ENCODE data around the gene WASHC2A.
"Not testable (repeated sequence)": the region's sequence is repeated elsewhere in the genome, so short reads cannot be mapped to it uniquely, and the experiment has no call there.

DNA sequence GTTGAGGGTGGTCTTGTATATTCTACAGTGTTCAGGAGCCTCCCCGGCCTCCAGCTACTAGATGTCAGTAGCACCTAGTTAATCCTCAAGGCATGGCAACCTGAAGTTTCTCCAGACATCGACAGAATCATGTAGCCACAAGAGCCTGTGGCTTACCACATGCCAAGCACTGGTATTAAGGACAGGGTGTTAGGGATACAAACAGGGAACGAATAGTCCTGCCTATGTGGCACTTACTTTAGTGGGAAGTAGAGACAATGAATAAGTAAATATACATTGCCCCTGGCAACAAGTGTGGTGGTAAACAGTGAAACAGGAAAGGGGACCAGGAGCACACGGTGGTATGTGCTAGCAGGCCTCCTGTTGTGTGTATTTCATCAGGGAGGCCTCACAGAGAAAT, 32.4 kb upstream of the WASHC2A start:
- TF ChIP-seq, protein P1, sequence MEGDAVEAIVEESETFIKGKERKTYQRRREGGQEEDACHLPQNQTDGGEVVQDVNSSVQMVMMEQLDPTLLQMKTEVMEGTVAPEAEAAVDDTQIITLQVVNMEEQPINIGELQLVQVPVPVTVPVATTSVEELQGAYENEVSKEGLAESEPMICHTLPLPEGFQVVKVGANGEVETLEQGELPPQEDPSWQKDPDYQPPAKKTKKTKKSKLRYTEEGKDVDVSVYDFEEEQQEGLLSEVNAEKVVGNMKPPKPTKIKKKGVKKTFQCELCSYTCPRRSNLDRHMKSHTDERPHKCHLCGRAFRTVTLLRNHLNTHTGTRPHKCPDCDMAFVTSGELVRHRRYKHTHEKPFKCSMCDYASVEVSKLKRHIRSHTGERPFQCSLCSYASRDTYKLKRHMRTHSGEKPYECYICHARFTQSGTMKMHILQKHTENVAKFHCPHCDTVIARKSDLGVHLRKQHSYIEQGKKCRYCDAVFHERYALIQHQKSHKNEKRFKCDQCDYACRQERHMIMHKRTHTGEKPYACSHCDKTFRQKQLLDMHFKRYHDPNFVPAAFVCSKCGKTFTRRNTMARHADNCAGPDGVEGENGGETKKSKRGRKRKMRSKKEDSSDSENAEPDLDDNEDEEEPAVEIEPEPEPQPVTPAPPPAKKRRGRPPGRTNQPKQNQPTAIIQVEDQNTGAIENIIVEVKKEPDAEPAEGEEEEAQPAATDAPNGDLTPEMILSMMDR (conservative IDR thresholded peaks at IDR 0.05; ENCODE audit: low read depth, low read length) = not testable (repeated sequence)
- TF ChIP-seq EZH2 (IDR thresholded peaks at IDR 0.05; ENCODE audit: borderline replicate concordance, low read depth, low read length, poor library complexity, severe bottlenecking) = not testable (repeated sequence)
